CD14-positive monocyte (primary cell): ENCODE results near the gene COPE. TPM values are rescaled to one million over a fixed set of nuclear protein-coding genes. Genes with fewer than 3 reads are reported as not detected.

Experiments used
- DNase-seq, 3 donors: peaks; one replicate each; pipeline ENCODE4 v3.0.0-alpha.2; 2011 to 2022
- H2AFZ ChIP-seq: 2 replicates; pipeline ENCODE4 v1.6.0; 2012; ENCODE audit warnings: mild to moderate bottlenecking, low read depth, low read length, inconsistent platforms; ENCODE audit not compliant: insufficient read depth, poor library complexity, severe bottlenecking
- H3K27ac ChIP-seq, 2 donors: 1 replicate in 1 of 2; 2 replicates in 1 of 2; pipeline ENCODE4 v1.5.1; 2012 to 2013; ENCODE audit warnings: low read length in 2 of 2, control low read depth in 1 of 2, inconsistent platforms in 1 of 2, low read depth in 1 of 2, mild to moderate bottlenecking in 1 of 2
- H3K27me3 ChIP-seq, 2 donors: one replicate each; pipeline versions ENCODE4 v1.6.0 to v1.6.1; 2011 to 2013; ENCODE audit warnings: low read length in 2 of 2; ENCODE audit not compliant: control insufficient read depth in 2 of 2, insufficient read depth in 2 of 2
- H3K36me3 ChIP-seq, 2 donors: replicated peaks in 1 of 2; 1 replicate in 1 of 2; 2 replicates in 1 of 2; pipeline versions ENCODE4 v1.5.1 to v1.6.1; 2012 to 2013; ENCODE audit warnings: low read length in 2 of 2, control low read depth in 1 of 2, inconsistent platforms in 1 of 2, mild to moderate bottlenecking in 1 of 2; ENCODE audit not compliant: insufficient read depth in 2 of 2, control insufficient read depth in 1 of 2
- H3K4me1 ChIP-seq, 2 donors: 1 replicate in 1 of 2; 2 replicates in 1 of 2; pipeline versions ENCODE4 v1.5.1 to v1.6.1; 2012 to 2013; ENCODE audit warnings: low read length in 2 of 2, control low read depth in 1 of 2, inconsistent platforms in 1 of 2, mild to moderate bottlenecking in 1 of 2, moderate library complexity in 1 of 2; ENCODE audit not compliant: insufficient read depth in 2 of 2, control insufficient read depth in 1 of 2
- H3K4me2 ChIP-seq: replicated peaks from 2 replicates; pipeline ENCODE3; 2012; ENCODE audit warnings: low read length, moderate library complexity, mild to moderate bottlenecking; ENCODE audit not compliant: poor library complexity, severe bottlenecking; ENCODE audit errors: extremely low read depth
- H3K4me3 ChIP-seq, 3 experiments: fragments of 200-600 bp in 1 of 3; sonication (generic) in 1 of 3; replicated peaks in 1 of 3; 1 replicate in 2 of 3; 2 replicates in 1 of 3; pipeline ENCODE4 v1.5.1; 2011 to 2013; ENCODE audit warnings: low read length in 3 of 3, mild to moderate bottlenecking in 3 of 3, control low read depth in 2 of 3, low read depth in 2 of 3, inconsistent platforms in 1 of 3, moderate library complexity in 1 of 3
- H3K79me2 ChIP-seq: 2 replicates; pipeline ENCODE4 v1.6.0; 2012; ENCODE audit warnings: mild to moderate bottlenecking, control low read depth, inconsistent platforms, low read length, moderate library complexity; ENCODE audit not compliant: insufficient read depth
- H3K9ac ChIP-seq: 2 replicates; pipeline ENCODE4 v1.6.0; 2017; ENCODE audit warnings: low read length, mild to moderate bottlenecking; ENCODE audit not compliant: insufficient read depth, poor library complexity, severe bottlenecking
- H3K9me3 ChIP-seq, 2 donors: replicated peaks in 1 of 2; 1 replicate in 1 of 2; 2 replicates in 1 of 2; pipeline versions ENCODE4 v1.5.1 to v1.6.1; 2012 to 2013; ENCODE audit warnings: low read length in 2 of 2, control low read depth in 1 of 2; ENCODE audit not compliant: control insufficient read depth in 1 of 2, insufficient read depth in 1 of 2
- H4K20me1 ChIP-seq: 2 replicates; pipeline ENCODE4 v1.6.0; 2012; ENCODE audit warnings: mild to moderate bottlenecking, low read length, control low read depth, moderate library complexity; ENCODE audit not compliant: insufficient read depth
- H3K27ac Mint-ChIP-seq, 7 donors: one replicate each; pipeline ENCODE4 v1.8.0; 2020; ENCODE audit warnings: mild to moderate bottlenecking in 7 of 7, mixed read lengths in 7 of 7, moderate library complexity in 6 of 7, inconsistent platforms in 2 of 7
- H3K27me3 Mint-ChIP-seq, 3 donors: one replicate each; pipeline ENCODE4 v1.8.0; 2021 to 2022; ENCODE audit warnings: low read depth in 3 of 3, mild to moderate bottlenecking in 3 of 3, mixed read lengths in 3 of 3, moderate library complexity in 3 of 3, inconsistent platforms in 1 of 3
- H3K36me3 Mint-ChIP-seq, 2 donors: one replicate each; pipeline ENCODE4 v1.8.0; 2020; ENCODE audit warnings: mixed read lengths in 2 of 2, inconsistent platforms in 1 of 2, mild to moderate bottlenecking in 1 of 2
- H3K4me1 Mint-ChIP-seq: one replicate; pipeline ENCODE4 v1.8.0; 2020; ENCODE audit warnings: mild to moderate bottlenecking, mixed read lengths
- H3K4me3 Mint-ChIP-seq, 2 donors: one replicate each; pipeline ENCODE4 v1.8.0; 2020; ENCODE audit warnings: mild to moderate bottlenecking in 2 of 2, mixed read lengths in 2 of 2, moderate library complexity in 1 of 2
- H3K9me3 Mint-ChIP-seq, 7 donors: one replicate each; pipeline ENCODE4 v1.8.0; 2020 to 2022; ENCODE audit warnings: mixed read lengths in 7 of 7, mild to moderate bottlenecking in 6 of 7, moderate library complexity in 6 of 7, inconsistent platforms in 2 of 7
- CTCF ChIP-seq: fragments of 200-600 bp; IDR thresholded peaks from one replicate; pipeline ENCODE4 v1.8.0; 2022; ENCODE audit warnings: antibody characterized with exemption, mild to moderate bottlenecking
- WGBS: methylation state at CpG from one replicate; pipeline ENCODE4 v1.1.5; 2013; ENCODE audit warnings: missing lambda C conversion rate; ENCODE audit not compliant: insufficient coverage; 5-methylcytosine and 5-hydroxymethylcytosine counted together
- intact Hi-C, 2 donors: fragments of 100-400 bp; cut with micrococcal nuclease; formaldehyde crosslinking; loops; one replicate each; pipeline versions ENCODE4 v1.15.0 to v1.15.1; 2023
- polyA plus RNA-seq, 3 donors: library from polyadenylated mRNA; depleted of rRNA in 1 of 3; unstranded in 2 of 3; stranded (reverse) in 1 of 3; fragments of 300-500 nt in 2 of 3; fragments of >200 nt in 1 of 3; fragmentation: Illumina TruSeq in 2 of 3; gene quantifications; 1 replicate in 2 of 3; 2 replicates in 1 of 3; pipeline ENCODE4 v1.2.3, GENCODE V29; 2012 to 2021

COPE gene
- polyA plus RNA-seq, 3 donors, result 331 to 345 (median 345) TPM

DNA sequence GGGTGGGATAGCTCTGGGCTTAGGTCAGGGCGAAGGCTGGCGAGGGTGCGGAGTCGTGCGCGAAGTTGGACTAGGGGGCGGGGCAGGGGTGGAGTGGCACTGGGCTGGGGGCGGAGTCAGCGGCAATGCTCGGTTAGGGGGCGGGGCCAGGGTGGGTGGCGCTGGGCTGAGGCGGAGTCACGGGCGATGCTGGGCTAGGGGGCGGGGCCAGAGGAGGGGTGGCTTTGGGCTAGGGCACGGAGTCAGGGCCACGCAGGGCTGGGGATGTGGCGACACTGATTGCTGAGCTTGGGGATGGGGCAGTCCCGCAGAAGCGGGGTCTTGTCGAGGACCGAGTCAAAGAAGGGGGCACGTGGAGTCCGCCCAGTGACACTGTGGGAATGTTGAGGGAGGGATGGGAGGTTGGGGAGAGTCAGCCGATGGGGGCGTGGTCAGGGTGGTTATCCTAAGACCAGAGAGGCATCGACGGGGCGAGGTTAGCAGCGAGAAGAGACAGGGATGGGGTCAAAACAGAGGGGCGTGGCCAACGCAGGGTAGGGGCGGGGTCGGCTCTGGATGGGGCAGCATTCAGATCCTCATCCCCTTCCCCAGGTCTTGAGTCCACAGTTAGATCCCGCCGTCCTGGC, 13.1 kb upstream of the COPE start:
- peaks cover 49% of the 10 kb centered on the region for H4K20me1 ChIP-seq
- H3K27ac ChIP-seq, result peak overlapping the region in 1 of 2 donors; percentile 59
- Mint-ChIP-seq H3K36me3 (peaks cover 51 to 80% of the 10 kb centered on the region in 2 donors), H3K4me3 (peak overlapping the region; percentile 85 to 94), H3K9me3 (no peaks in the 10 kb centered on the region), H3K27me3 (peaks cover 0 to 1% (median 0%) of the 10 kb centered on the region in 3 donors), H3K27ac (peak overlapping the region; percentile 81 to 96 (median 91)), H3K4me1 (peaks cover 16% of the 10 kb centered on the region)
- peak overlapping the region; percentile 90 for H3K4me2 ChIP-seq
- peaks cover 11 to 15% of the 10 kb centered on the region in 2 donors for H3K4me1 ChIP-seq
- no peaks in the 10 kb centered on the region for H3K9me3 ChIP-seq
- H3K79me2 ChIP-seq, result no peaks in the 10 kb centered on the region
- no peak for TF ChIP-seq CTCF
- intact Hi-C loops, result loop anchor here in 1 of 2 donors (2.0 to 5.0 kb wide), 3 partner anchors 54 to 296 kb away; partner anchors contain the start of genes ARMC6, KLHL26 and SUGP2
- H3K27me3 ChIP-seq, result no peaks in the 10 kb centered on the region
- peak overlapping the region; percentile 25 for H3K9ac ChIP-seq
- H3K36me3 ChIP-seq, result peaks cover 45 to 65% of the 10 kb centered on the region in 2 donors
- 3% methylated on average over 20 of the region's 37 CpGs for WGBS
- H3K4me3 ChIP-seq, result peak overlapping the region; percentile 26 to 77 (median 31)
- H2AFZ ChIP-seq, result peak overlapping the region; percentile 80
- DNase-seq, result peak; percentile 82 to 90 (median 90)

DNA sequence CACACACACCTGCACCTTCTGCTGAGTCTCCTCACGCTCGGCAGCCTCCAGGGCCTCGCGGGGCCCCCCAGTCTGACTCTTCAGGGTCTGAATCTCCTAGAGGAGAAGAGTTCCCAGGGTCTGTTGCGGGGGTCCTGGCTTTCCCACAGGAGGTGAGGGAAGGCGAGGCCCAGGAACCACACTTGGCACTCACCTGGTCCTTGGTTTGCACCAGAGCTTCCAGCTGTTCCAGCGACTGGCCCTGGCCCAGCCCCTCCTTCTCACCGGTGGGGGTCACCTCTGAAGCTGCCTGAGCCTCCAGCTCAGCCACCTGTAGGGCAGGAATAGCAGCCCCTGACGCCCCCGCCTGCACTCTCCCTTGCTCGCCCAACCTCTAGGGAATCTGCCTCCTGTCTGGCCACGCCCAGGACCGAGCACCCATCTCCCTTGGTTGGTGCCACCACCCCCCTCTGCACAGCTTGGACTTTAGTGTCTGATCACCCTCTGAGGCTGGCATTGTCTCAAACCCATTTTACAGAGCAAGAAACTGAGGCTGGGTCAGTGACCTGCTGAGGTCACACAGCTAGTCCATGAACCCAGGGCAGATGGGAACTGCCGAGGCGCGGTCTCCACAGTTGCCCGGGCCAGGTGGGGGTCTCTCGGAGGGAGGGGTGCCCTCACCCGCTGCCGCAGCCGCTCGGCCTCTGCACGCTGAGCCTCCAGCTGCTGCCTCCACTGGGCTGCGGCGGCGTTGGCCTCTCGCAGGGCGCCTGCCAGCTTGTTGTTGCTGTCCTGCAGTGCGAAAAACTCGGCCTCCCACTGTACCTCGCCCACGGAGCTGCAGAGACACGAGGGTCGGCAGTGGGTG, 12.4 kb upstream of the COPE start:
- H3K4me3 Mint-ChIP-seq, result no peak overlapping the region
- peak overlapping the region in 1 of 3 experiments; percentile 77 for H3K4me3 ChIP-seq
- intact Hi-C loops, result loop anchor here in 1 of 2 donors (2.0 to 5.0 kb wide), 3 partner anchors 55 to 295 kb away; partner anchors contain the start of genes ARMC6, KLHL26 and SUGP2
- peak overlapping the region; percentile 90 for H3K4me2 ChIP-seq
- H3K9me3 Mint-ChIP-seq, result no peaks in the 10 kb centered on the region
- peaks cover 47 to 79% of the 10 kb centered on the region in 2 donors for H3K36me3 Mint-ChIP-seq
- H4K20me1 ChIP-seq, result peaks cover 54% of the 10 kb centered on the region
- peaks cover 48 to 72% of the 10 kb centered on the region in 2 donors for H3K36me3 ChIP-seq
- H3K27ac Mint-ChIP-seq, result peak overlapping the region in 1 of 7 donors; percentile 25
- DNase-seq, result no peak
- H3K79me2 ChIP-seq, result no peaks in the 10 kb centered on the region
- H2AFZ ChIP-seq, result no peak overlapping the region
- H3K4me1 ChIP-seq, result peaks cover 11 to 15% of the 10 kb centered on the region in 2 donors
- no peaks in the 10 kb centered on the region for H3K9me3 ChIP-seq
- WGBS, result 91% methylated on average over 30 of the region's 34 CpGs
- H3K27ac ChIP-seq, result no peak overlapping the region
- H3K27me3 ChIP-seq, result no peaks in the 10 kb centered on the region
- TF ChIP-seq CTCF, result no peak
- no peak overlapping the region for H3K9ac ChIP-seq
- peaks cover 16% of the 10 kb centered on the region for H3K4me1 Mint-ChIP-seq
- H3K27me3 Mint-ChIP-seq, result peaks cover 0 to 1% (median 0%) of the 10 kb centered on the region in 3 donors
